ENCODE data around the gene EXOC6.

Gene EXOC6

DNA sequence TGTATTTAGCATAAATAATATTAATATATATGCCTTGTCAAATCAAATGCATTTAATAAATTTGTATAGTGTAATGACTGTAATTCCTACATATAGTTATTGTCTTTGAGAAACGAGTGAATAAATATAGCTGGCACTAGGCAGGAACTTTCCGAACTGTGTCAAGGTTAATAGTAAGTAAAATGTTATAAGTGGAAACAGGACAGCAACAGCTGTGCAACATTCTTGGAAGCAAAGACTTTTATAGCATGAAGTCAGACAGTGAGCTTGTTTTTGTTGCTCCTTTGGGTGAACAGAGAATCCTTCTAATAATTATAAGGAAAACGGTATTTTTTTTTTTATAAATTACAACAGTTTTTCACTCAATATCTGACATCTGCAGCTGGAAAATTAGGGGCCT, 14.0 kb upstream of the EXOC6 start:
- DNase-seq (ENCODE audit: low read depth), result no peak

DNA sequence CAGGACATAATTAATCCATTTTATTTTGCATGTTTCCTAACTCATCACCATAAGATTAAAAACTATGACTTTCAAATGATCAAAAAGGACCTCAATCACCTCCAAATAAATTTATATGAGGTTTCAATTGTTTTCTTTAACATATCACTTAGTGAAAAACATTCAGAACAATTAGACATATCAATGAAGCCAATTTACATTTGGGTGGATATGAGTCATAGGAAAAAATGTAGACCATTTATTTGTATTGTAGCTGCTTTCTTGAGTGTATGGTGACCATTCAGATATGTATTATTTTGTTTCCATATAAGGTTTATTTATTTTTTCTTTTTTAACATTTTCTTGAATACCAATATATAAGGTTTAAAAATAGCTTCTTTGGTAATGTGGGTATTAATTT, 13.3 kb upstream of the EXOC6 start:
- no peak for DNase-seq (ENCODE audit: low read depth)

DNA sequence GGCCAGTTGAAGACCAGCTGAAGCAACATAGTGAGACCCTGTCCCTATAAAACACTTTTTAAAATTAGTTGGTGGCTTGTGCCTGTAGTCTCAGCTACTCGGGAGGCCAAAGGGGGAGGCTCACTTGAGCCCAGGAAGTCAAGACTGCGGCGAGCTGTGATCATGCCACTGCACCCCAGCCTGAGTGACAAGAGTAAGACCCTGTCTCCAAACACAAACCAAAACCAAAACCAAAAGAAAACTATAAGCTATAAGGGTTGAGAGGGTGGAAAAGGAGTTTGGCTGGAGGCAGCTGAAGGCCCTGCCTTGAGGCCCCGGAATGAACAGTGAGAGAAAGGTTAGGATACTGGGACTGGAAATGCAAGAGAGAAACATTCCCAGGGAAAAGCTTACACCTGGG, 10.9 kb upstream of the EXOC6 start:
- DNase-seq (ENCODE audit: low read depth), result no peak

DNA sequence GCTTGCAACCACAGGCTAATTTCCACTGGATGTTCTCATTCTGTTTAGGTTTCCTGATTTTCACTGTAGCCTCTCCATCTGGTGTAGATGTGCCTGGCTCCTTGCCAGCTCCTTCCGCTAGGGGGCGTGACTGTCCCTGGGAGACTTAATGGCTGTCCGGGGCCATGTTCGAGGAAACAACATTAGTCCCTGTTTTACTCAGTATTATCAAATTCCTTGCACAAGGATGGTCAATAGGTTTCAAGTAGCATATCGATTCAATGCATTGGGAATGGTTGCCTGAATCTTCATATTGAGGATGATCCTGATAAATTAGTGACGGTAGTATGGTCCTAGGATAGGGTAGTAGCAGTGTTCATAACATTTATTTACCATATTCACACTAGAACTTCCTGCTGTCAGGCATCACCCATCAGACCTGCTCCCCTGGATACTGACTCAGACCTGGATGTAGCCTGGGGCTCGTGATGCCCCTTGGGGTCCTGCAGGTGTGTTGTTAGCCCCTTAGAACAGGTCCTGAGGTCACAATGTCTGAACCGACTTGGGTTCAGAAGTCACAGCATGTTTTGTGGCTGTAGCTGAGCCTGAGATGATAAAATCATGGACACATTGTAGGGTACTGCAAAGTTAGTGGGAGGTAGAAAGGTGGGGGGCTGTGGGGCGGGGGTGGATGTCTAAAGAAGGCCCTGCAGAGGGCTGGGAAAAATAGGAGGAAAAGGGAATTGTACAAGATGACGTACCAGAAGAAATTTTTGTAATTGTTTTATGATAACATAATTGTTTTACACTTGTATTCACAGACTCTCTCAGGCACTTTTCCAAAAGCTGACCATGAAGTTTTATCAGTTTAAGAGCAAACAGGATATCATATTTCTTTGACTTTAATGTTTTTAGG, 8.9 kb upstream of the EXOC6 start:
- peak; percentile 8 for DNase-seq (ENCODE audit: low read depth)

DNA sequence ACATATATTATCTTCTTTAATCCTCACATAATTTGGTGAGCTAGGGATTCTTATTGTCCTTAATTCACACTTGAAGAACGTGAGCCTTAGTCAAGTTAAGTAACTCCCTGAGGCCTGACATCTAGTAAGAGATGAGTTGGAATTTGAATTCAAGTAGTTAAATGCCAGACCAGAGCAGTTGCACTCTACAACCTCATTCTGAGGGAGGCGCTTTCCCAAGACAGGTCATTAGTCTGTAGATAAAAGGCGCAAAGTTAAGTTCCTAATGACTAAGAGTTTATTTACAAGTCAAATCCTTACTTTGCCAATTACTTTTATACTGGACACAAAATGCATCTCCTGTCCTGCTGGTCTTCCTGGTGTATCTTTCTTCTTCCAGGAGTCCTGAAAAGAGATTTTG, 3.6 kb upstream of the EXOC6 start:
- no peak for DNase-seq (ENCODE audit: low read depth)

DNA sequence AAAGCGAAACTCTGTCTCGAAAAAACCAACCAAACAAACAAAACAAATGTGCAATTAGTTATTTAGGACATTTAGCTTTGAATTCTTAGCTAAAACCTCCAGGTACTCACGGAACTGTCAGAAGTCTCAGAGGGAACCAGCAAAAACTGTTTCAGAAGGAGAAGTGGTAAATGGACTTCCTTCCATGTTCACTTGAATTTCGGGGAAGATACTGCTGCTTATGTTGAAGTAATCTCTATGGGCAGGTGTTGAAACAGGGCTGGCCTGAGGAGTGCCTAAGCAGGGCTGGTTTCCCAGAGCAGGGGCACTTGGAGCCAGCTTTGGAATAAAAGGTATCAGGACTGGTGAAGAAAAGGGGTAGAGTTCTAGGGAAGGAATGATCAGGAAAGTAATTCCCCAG, 2.4 kb upstream of the EXOC6 start:
- no peak for DNase-seq (ENCODE audit: low read depth)

DNA sequence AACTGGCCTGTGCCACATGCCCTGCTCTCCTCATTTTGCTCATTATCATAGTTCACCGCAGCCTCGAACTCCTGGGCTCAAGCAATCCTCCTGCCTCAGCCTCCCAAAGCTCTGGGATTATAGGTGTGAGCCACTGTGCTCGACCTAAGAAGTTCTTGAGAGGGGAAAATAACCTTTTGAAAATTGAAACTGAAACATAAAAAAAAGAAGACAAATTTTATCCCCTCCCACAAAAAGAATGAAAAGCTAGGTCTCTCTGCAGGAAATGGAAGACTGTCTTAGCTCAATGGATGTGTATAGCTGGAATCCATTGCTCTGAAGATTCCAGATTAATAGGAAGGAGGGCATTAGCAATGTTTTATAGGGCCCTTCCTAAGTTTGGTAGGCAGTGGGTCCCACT, 2.0 kb upstream of the EXOC6 start:
- DNase-seq (ENCODE audit: low read depth), result no peak

DNA sequence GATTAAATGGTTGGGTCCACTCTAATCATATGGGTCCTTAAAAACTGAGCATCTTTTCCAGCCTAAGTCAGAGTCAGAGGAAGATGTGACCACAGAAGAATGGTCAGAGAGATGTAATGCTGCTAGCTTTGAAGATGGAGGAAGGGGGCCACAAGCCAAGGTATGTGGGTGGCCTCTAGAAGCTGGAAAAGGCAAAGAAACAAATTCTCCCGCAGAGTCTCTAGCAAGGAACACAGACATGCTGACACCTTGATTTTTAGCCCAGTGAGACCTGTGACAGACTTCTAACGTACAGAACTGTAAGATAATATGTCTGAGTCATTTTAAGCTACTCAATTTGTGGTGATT, 1.5 kb upstream of the EXOC6 start:
- no peak for DNase-seq (ENCODE audit: low read depth)

DNA sequence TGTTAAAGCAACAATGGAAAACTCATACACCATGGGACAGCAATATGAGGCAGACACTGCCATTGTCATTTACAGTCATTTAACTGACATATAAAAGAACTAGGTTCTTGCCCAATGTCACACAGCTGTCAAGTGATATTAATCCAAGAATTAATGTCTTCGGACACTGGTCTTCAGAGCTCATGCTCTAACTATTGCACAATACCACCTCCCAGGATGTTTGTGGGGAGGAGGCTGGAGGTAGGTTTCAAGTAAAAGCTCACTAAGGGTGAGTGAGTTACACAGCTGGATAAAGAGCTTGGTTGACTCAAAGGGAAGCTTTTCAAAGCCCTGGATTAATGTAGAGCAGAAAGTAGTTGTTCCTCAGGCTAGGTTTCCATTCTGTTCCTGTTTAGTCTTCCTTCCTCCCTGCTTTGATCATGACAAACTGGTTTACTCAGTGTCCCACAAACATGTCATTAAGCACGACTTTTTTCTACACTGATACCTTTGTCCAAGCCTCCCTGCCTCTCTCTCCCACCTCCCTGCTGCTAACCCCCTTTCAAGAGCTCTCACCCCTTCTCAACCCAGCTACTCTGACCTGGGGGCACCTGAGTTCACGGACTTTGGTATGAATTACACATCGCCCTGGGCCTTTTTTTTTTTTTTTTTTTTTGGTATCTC, 987 bp upstream of the EXOC6 start:
- no peak for DNase-seq (ENCODE audit: low read depth)

DNA sequence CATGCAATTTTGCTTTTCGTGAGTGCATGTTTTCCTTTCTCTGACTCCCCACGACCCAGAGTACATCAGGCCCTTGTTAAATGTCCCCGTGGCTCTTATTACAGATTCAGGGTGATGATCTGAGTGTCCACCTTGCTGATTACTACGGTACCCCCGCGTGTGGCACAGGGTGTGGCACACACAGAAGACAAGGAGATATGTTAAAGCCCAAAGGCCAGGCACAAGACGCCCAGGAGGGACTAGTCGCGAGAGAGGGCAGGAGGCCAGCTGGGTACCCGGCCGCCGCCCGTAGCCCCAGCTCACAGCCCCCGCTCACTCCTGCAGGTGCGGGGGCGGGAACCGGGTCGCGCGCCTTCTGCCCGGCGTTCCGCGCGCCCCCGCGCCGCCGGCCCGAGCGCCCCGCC, 281 bp upstream of the EXOC6 start:
- no peak for DNase-seq (ENCODE audit: low read depth)

DNA sequence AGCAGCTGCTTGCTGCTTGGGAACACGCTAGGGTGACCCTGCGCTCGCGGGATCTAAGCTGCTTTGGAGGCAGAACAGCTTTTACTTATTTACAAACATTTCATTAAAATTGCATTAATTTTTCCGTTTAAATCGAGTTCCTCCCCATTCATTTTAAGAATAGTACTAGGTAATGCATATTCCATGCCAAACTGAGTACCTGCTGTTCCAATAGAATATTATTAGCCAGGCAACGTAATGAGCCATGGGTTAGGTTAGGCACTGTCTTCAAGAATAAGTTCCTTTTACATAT, 860 bp downstream of the EXOC6 start:
- DNase-seq (ENCODE audit: low read depth), result no peak

DNA sequence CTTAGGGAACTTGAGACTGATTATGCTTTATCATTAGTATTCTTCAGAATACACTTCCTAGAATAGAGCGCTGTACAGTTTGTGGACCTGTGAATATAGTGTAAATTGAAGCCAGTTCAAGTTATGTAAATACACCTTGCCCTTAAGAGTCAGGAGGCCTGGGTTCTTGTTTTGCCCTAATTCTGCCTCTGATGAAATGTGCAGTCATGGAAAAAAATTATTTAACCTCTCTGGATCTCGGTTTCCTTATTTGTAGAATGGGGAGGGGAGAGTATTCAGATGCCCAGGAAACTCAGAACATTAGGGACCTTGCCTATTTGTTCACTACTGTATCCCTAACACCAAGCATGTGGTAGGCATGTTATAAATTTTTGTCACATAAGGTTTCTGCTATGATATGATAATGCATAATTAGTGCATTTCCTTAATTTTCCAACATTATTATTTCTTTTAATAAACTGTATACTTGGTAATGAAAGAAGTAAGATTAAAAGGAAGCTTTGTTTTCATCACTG, 1.3 kb downstream of the EXOC6 start:
- DNase-seq (ENCODE audit: low read depth), result no peak

DNA sequence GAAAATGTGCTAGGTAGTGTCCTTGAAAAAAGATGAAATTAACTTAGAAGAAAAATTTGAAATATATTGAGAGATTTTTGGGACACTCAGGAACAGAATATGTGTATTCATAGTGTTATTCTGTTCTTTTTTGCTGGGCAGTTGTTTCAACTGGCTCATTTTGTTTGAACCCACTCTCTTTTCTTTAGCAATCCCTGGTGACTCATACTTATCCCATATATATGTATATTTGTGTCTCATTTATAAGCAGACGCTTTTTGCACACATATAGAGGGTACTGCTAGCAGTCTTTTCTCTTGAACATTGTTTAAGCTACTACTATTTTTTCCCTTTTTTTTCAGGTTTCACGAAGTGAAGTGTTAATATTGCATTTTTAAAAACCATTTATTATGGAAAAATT, 1.9 kb downstream of the EXOC6 start:
- DNase-seq (ENCODE audit: low read depth), result no peak

DNA sequence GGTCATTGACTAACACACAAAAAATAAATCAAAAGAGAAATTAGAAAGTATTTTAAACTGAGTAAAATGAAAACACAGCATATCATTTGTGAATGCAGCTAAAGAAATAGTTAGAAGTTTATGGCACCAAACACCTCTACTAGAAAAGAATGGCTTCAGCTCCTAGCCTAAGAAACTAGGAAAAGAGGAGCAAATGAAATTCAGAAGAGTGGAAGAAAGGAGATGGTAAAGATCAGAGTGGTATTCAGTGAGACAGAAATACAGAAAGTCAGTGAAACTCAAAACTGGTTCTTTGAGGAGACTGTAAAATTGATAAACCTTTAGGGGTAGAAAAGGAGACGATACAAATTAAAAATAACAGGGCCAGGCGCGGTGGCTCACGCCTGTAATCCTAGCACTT, 2.7 kb downstream of the EXOC6 start:
- no peak for DNase-seq (ENCODE audit: low read depth)

DNA sequence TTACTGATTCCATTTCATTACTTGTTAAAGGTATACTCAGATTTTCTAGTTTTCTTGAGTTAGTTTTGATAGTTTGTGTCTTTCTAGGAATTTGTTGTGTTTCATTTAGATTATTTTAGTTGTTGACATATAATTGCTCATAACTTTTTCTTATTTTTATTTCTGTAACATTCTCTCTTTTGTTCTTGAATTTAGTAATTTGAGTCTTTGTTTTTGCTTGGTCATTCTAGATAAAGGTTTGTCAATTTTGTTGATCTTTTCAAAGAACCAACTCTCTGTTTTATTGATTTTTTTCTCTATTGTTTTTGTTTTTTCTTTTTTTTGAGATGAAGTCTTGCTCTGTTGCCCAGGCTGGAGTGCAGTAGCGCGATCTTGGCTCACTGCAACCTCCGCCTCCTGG, 7.2 kb downstream of the EXOC6 start:
- DNase-seq (ENCODE audit: low read depth), result no peak

DNA sequence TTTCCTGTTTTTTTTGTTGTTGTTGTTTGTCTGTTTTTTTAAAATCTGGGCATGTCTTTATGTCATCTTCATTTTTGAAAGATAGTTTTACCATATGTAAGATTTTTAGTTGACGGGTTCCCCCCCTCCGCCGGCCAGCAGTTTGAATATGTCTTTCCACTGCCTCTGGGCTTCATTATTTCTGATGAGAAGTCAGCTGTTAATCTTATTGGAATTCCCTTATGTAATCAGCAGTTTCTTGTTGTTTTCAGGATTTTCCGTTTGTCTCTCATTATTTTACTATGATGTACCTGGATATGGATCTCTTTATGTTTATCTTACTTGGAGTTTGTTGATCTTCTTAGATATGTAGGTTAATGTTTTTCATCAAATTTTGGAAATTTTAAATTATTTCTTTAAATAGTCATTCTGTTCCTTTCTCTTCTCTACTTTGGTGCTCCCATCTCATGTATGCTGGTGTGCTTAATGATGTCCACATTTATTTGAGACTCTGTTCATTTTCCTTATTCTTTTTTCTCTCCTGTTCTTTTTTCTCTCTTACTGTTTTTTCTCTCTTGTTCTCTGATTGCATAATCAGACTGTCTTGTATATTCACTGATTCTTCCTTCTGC, 9.7 kb downstream of the EXOC6 start:
- no peak for DNase-seq (ENCODE audit: low read depth)

DNA sequence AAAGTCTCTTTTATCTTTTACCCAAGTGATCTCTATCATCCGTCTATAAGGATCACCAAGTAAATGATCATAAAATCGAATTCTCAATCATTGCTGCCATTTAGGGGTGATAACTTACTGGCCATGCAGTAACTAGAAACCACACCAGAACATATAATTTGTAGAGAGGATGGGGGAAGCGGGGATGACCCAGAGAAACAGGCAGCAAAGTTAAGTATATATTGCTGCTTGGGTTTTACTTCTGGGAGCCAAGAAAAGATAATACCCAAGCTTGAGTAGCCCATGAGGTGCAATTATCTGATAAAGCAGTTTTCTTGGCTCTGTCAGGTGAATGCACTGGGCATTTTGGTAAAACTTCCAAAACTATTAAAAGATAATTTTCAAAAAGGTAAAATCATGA, 18.9 kb downstream of the EXOC6 start:
- DNase-seq (ENCODE audit: low read depth), result no peak

DNA sequence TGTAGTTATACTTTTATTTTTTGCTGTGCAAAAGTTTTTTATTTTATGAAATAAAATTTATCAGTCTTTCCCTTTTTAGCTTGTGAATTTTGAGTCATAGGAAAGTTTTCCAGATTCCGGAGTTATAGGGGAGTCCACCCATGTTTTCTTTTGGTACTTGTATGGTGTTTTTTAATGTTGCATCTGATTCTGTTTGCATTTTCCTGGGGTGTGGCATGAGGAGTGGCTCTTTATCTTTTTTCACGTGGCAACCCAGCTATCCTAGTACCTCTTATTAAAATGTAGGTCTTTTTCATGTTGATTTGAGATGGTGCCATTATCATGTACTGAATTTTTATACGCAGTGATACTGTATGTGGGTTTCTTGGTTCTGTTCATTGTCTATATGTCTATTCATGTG, 19.7 kb downstream of the EXOC6 start:
- DNase-seq (ENCODE audit: low read depth), result no peak

DNA sequence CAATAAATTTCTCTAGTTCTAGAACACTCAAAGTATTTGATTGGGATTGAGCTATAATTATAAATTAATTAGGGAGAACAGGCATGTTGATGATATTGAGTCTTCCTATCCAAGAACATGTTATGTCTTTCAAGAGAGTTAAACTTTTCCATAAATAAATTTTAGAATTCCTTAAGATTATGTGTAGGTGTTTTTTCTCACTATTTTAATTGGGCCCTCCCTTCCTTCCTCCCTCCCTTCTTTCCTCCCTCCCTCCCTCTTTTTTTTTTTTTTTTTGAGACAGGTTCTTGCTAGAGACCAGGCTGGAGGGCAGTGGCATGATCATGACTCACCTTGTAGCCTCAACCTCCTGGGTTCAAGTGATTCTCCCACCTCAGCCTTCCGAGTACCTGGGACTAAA, 20.2 kb downstream of the EXOC6 start:
- DNase-seq (ENCODE audit: low read depth), result no peak

DNA sequence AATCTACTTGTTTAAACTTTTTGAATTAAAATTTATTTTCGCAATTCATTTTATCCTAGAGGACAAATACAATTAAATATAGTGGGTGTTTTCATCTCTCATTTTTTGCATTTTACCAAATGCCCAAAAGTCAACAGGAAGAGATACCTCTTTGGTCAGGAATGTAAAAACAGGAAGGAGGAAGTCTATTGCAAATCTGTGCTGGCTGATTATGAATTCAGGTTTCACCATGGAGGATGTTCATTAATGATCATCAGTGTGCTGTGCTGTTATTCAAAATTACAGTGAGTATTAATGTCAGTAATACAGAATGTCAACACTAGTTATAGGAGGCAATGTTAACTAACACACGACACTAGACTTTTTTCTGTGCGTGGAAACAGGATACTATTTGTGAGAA, 24.7 kb downstream of the EXOC6 start:
- DNase-seq (ENCODE audit: low read depth), result no peak

DNA sequence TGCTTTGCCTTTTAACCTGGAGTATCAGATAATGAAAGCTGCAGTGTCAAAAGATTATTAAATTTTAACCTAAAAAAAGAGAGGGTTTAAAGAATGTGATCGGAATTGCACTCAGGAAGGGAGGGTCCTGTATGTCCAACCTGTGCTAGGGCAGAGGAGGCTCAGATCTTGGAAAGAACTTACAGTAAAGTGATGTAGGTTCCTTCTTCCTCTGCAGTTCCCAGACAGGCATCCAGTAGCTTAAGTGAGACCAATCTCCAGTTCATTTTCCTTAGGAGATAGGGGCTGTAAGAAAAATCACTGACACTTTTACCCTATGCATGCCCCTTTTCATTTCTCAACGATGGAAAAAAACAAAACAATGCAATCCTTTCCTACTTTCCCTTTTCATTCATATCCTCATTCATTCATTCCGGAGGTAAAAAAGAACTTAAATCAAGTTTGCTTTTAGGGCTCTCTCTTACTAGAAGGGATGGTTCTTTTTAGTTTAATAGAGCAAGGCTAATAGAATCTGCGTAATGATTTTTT, 28.3 kb downstream of the EXOC6 start:
- DNase-seq (ENCODE audit: low read depth), result no peak

DNA sequence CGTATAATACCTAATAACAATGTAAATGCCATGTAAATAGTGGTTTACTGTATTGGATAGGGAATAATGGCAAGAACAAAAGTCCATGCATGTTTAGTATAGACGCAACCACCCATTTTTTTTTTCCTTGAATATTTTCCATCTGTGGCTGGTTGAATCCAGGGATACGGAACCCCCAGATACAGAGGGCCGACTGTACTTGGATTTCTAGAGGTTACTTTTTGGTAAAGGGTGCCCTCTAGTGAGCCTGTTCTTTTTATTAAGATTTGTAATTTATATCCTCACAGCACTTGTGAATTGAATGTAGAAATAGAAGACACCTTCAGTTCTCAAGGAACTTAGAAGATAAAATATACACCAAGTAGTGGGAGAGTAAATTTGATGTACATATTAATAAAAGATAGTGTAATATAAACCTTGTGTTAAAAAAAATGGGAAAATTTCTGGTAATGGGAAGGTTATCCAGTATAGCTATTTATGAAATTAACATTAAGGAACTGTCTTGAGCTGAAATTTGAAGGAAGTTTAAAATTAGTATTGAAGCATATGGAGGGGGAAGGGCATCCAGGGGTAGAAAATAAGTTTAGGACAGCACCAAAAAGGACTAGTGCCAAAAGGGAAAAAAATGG, 32.0 kb downstream of the EXOC6 start:
- no peak for DNase-seq (ENCODE audit: low read depth)

DNA sequence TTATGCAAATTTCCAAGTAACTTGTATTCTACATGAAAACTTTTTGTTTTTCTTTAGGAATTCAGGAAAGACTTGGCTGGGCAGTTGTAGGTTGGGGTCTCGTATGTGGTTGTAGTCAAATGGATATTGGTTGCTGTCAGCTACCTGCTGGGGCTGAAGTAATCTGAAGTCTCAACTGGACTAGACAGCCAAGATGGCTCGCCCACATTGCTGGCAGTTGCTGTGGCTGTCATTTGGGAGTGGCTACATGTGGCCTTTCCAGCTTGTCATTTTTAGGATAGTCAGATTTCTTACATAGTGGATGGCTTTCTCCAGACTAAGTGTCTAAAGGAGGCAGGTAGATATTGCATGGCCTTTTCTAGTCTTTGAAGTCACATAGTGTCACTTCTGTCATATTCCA, 32.6 kb downstream of the EXOC6 start:
- DNase-seq (ENCODE audit: low read depth), result no peak

All from activated gamma-delta T cell treated with anti-CD3 and anti-CD28 coated beads, Interleukin-2, amount 50 U/mL, for 16 hours (primary cell).